T1000 (cell line): ENCODE results near the gene GSC2.

ENCODE experiments used
- DNase-seq: peaks from one replicate; lab custom pipeline; 2025; ENCODE audit warnings: mixed read lengths; lab: John Stamatoyannopoulos, UW

Gene GSC2

GRCh38 chr22:19152942-19153883 is 3.1 kb upstream of the GSC2 start:
- no peak for DNase-seq

- DNase-seq, result no peak
These were observed 1.5 kb upstream of the GSC2 start for GRCh38 chr22:19151329-19152191.

GRCh38 chr22:19150482-19151328 is 613 bp upstream of the GSC2 start:
- DNase-seq, result no peak

GRCh38 chr22:19149047-19149883 is 827 bp downstream of the GSC2 start:
- DNase-seq, result no peak

GRCh38 chr22:19148417-19149046 is 1.6 kb downstream of the GSC2 start:
- no peak for DNase-seq

- no peak for DNase-seq
These were observed 2.8 kb downstream of the GSC2 start for GRCh38 chr22:19147195-19147780.

- DNase-seq, result no peak
These were observed 3.7 kb downstream of the GSC2 start for GRCh38 chr22:19146215-19146968.

- DNase-seq, result no peak
These were observed 6.1 kb downstream of the GSC2 start for GRCh38 chr22:19143967-19144400.

- DNase-seq, result no peak
These were observed 6.9 kb downstream of the GSC2 start for GRCh38 chr22:19143212-19143611.

- no peak for DNase-seq
These were observed 7.7 kb downstream of the GSC2 start for GRCh38 chr22:19142394-19142793.

GRCh38 chr22:19139974-19140373 is 10.1 kb downstream of the GSC2 start:
- no peak for DNase-seq

GRCh38 chr22:19139001-19139356 is 11.1 kb downstream of the GSC2 start:
- DNase-seq, result no peak

- DNase-seq, result no peak
These were observed 11.7 kb downstream of the GSC2 start for GRCh38 chr22:19138217-19139000.

- no peak for DNase-seq
These were observed 12.5 kb downstream of the GSC2 start for GRCh38 chr22:19137384-19138216.

GRCh38 chr22:19136915-19137314 is 13.2 kb downstream of the GSC2 start:
- DNase-seq, result no peak

- no peak for DNase-seq
These were observed 15.2 kb downstream of the GSC2 start for GRCh38 chr22:19134874-19135273.

- no peak for DNase-seq
These were observed 15.8 kb downstream of the GSC2 start for GRCh38 chr22:19134176-19134831.
